B cell (primary cell): ENCODE data around the gene MRPL20. TPM values are rescaled to one million over a fixed set of nuclear protein-coding genes. Genes with fewer than 3 reads are reported as not detected.

ENCODE experiments used
- ATAC-seq: fragments of 200-7000 bp; cut with Tn5 transposase; one replicate; pipeline ENCODE4 v1.10.0; 2021; ENCODE audit warnings: low read depth, mild to moderate bottlenecking, moderate number of reproducible peaks, moderate library complexity
- CTCF ChIA-PET: fragments of 350-600 bp; sonication (Branson Sonifier 250); formaldehyde crosslinking; loops from one replicate; lab custom pipeline; 2021; ENCODE audit warnings: antibody characterized with exemption, inconsistent platforms; lab: Charles Lee
- POLR2A ChIA-PET: fragments of 350-600 bp; sonication (Branson Sonifier 250); formaldehyde crosslinking; loops from one replicate; lab custom pipeline; 2021; ENCODE audit warnings: antibody characterized with exemption; lab: Charles Lee
- DNase-seq: peaks from one replicate; pipeline ENCODE4 v3.0.0; 2013
- H2AFZ ChIP-seq: 2 replicates; pipeline ENCODE4 v1.6.1; 2012; ENCODE audit warnings: mild to moderate bottlenecking, low read depth, low read length; ENCODE audit not compliant: insufficient read depth, poor library complexity, severe bottlenecking
- H3K27ac ChIP-seq, 2 donors: 1 replicate in 1 of 2; 2 replicates in 1 of 2; pipeline ENCODE4 v1.5.1; 2012 to 2013; ENCODE audit warnings: low read length in 2 of 2, mild to moderate bottlenecking in 2 of 2, moderate library complexity in 1 of 2
- H3K27me3 ChIP-seq, 4 experiments: fragments of 200-600 bp in 1 of 4; sonication (generic) in 1 of 4; replicated peaks in 1 of 4; 1 replicate in 2 of 4; 2 replicates in 2 of 4; pipeline versions ENCODE4 v1.6.1 to v1.7.0; 2013 to 2016; ENCODE audit warnings: low read length in 3 of 4, mild to moderate bottlenecking in 2 of 4, mixed read lengths in 1 of 4, moderate library complexity in 1 of 4; ENCODE audit not compliant: insufficient read depth in 4 of 4, control insufficient read depth in 3 of 4; ENCODE audit errors: control extremely low read depth in 1 of 4
- H3K36me3 ChIP-seq, 2 experiments: replicated peaks in 1 of 2; 1 replicate in 1 of 2; 2 replicates in 1 of 2; pipeline versions ENCODE4 v1.6.1 to v1.7.1; 2013; ENCODE audit warnings: low read length in 1 of 2; ENCODE audit not compliant: insufficient read depth in 2 of 2, control insufficient read depth in 1 of 2; ENCODE audit errors: control extremely low read depth in 1 of 2, extremely low read depth in 1 of 2
- H3K4me1 ChIP-seq, 2 donors: fragments of 200-600 bp in 1 of 2; sonication (generic) in 1 of 2; 1 replicate in 1 of 2; 2 replicates in 1 of 2; pipeline versions ENCODE4 v1.5.1 to v1.6.1; 2013 to 2017; ENCODE audit warnings: low read length in 2 of 2; ENCODE audit not compliant: control insufficient read depth in 2 of 2, insufficient read depth in 2 of 2
- H3K4me2 ChIP-seq: replicated peaks from 2 replicates; pipeline ENCODE3; 2012; ENCODE audit warnings: mild to moderate bottlenecking, low read depth, low read length; ENCODE audit not compliant: poor library complexity, severe bottlenecking
- H3K4me3 ChIP-seq, 5 experiments: fragments of 200-600 bp in 1 of 5; sonication (generic) in 1 of 5; 1 replicate in 3 of 5; 2 replicates in 2 of 5; pipeline versions ENCODE4 v1.5.1 to v1.7.0; 2011 to 2016; ENCODE audit warnings: low read length in 4 of 5, mild to moderate bottlenecking in 4 of 5, low read depth in 2 of 5, control low read depth in 1 of 5, moderate library complexity in 1 of 5; ENCODE audit not compliant: insufficient read depth in 1 of 5; ENCODE audit errors: control extremely low read depth in 1 of 5, extremely low read depth in 1 of 5
- H3K79me2 ChIP-seq: fragments of 200-600 bp; sonication (generic); one replicate; pipeline ENCODE4 v1.6.0; 2016; ENCODE audit warnings: low read length; ENCODE audit not compliant: control insufficient read depth, insufficient read depth
- H3K9ac ChIP-seq: fragments of 200-600 bp; sonication (generic); 2 replicates; pipeline ENCODE4 v1.6.1; 2017; ENCODE audit warnings: mild to moderate bottlenecking, low read length, moderate library complexity
- H3K9me3 ChIP-seq, 3 donors: one replicate each; pipeline versions ENCODE4 v1.6.1 to v1.7.1; 2013; ENCODE audit warnings: low read length in 2 of 3; ENCODE audit not compliant: control insufficient read depth in 2 of 3, insufficient read depth in 1 of 3; ENCODE audit errors: control extremely low read depth in 1 of 3
- H4K20me1 ChIP-seq: 2 replicates; pipeline ENCODE4 v1.6.0; 2012; ENCODE audit warnings: mild to moderate bottlenecking, low read length; ENCODE audit not compliant: insufficient read depth, control insufficient read depth, poor library complexity, severe bottlenecking
- H3K27ac Mint-ChIP-seq: one replicate; pipeline ENCODE4 v1.8.0; 2021; ENCODE audit warnings: mixed read lengths
- H3K27me3 Mint-ChIP-seq: one replicate; pipeline ENCODE4 v1.8.0; 2021; ENCODE audit warnings: mixed read lengths
- H3K4me1 Mint-ChIP-seq: one replicate; pipeline ENCODE4 v1.8.0; 2021; ENCODE audit warnings: mixed read lengths
- H3K4me3 Mint-ChIP-seq: one replicate; pipeline ENCODE4 v1.8.0; 2021; ENCODE audit warnings: mixed read lengths
- H3K9me3 Mint-ChIP-seq: one replicate; pipeline ENCODE4 v1.8.0; 2022; ENCODE audit warnings: mixed read lengths; ENCODE audit not compliant: insufficient read depth
- CTCF ChIP-seq: fragments of 200-600 bp; IDR thresholded peaks from one replicate; pipeline ENCODE4 v1.8.0; 2022; ENCODE audit warnings: antibody characterized with exemption, mild to moderate bottlenecking
- EZH2 ChIP-seq: IDR thresholded peaks from 2 replicates; pipeline ENCODE4 v1.6.1; 2012; ENCODE audit warnings: borderline replicate concordance, low read depth, mild to moderate bottlenecking, moderate library complexity, low read length; ENCODE audit not compliant: insufficient read depth, poor library complexity, severe bottlenecking
- WGBS: methylation state at CpG from one replicate; pipeline ENCODE4 v1.1.5; 2013; ENCODE audit warnings: missing lambda C conversion rate; ENCODE audit not compliant: insufficient coverage; 5-methylcytosine and 5-hydroxymethylcytosine counted together
- intact Hi-C: fragments of 100-400 bp; cut with micrococcal nuclease; formaldehyde crosslinking; loops from one replicate; pipeline ENCODE4 v1.10.0; 2022
- polyA plus RNA-seq: library from polyadenylated mRNA; depleted of rRNA; stranded (reverse); fragments of >200 nt; gene quantifications from 2 replicates; pipeline ENCODE4 v1.2.3, GENCODE V29; 2012
- total RNA-seq, 2 donors: library from RNA; stranded (reverse); fragments of 120-200 nt in 1 of 2; gene quantifications; 1 replicate in 1 of 2; 2 replicates in 1 of 2; pipeline versions ENCODE4 v1.2.3 to v1.2.4, GENCODE V29; 2013 to 2022

Gene MRPL20
- total and polyA plus RNA-seq, 2 donors (not counting 1 experiment from before 2014, with no cell fraction given) = 55.9 to 119 TPM

GRCh38 chr1:1442069-1442770 is 35.1 kb upstream of the MRPL20 start:
- WGBS = 97% methylated on average over 32 of the region's 32 CpGs
- Mint-ChIP-seq H3K27ac (no peak overlapping the region), H3K4me3 (no peak overlapping the region), H3K27me3 (peaks cover 15% of the 10 kb centered on the region), H3K4me1 (peaks cover 3% of the 10 kb centered on the region), H3K9me3 (no peaks in the 10 kb centered on the region)
- intact Hi-C loops = no loop called here
- Histone ChIP-seq H3K9ac (no peak overlapping the region), H3K4me3 (no peak overlapping the region), H3K27me3 (peaks cover 0 to 24% (median 6%) of the 10 kb centered on the region in 4 experiments), H3K36me3 (no peaks in the 10 kb centered on the region), H3K27ac (no peak overlapping the region), H4K20me1 (no peaks in the 10 kb centered on the region), H2AFZ (no peak overlapping the region), H3K4me2 (no peak overlapping the region), H3K4me1 (peaks cover under 1 to 9% of the 10 kb centered on the region in 2 donors), H3K79me2 (no peaks in the 10 kb centered on the region), H3K9me3 (no peaks in the 10 kb centered on the region)
- CTCF ChIA-PET = interaction anchor here (1.1 to 2.5 kb wide), 2 partner anchors 13 to 63 kb away, joined by 3 to 9 read pairs; no protein-coding TSS in a partner anchor
- TF ChIP-seq EZH2 (no peak), CTCF (no peak)
- POLR2A ChIA-PET = no interaction called here
- peak; percentile 8 for DNase-seq
- ATAC-seq = no peak
